CD14-positive monocyte (primary cell): Measurements from ENCODE around the gene MEGF6. TPM values are rescaled to one million over a fixed set of nuclear protein-coding genes. Genes with fewer than 3 reads are reported as not detected.

ENCODE experiments used
- DNase-seq, 3 donors: peaks; one replicate each; pipeline ENCODE4 v3.0.0-alpha.2; 2011 to 2022
- H2AFZ ChIP-seq: 2 replicates; pipeline ENCODE4 v1.6.0; 2012; ENCODE audit warnings: mild to moderate bottlenecking, low read depth, low read length, inconsistent platforms; ENCODE audit not compliant: insufficient read depth, poor library complexity, severe bottlenecking
- H3K27ac ChIP-seq, 2 donors: 1 replicate in 1 of 2; 2 replicates in 1 of 2; pipeline ENCODE4 v1.5.1; 2012 to 2013; ENCODE audit warnings: low read length in 2 of 2, control low read depth in 1 of 2, inconsistent platforms in 1 of 2, low read depth in 1 of 2, mild to moderate bottlenecking in 1 of 2
- H3K27me3 ChIP-seq, 2 donors: one replicate each; pipeline versions ENCODE4 v1.6.0 to v1.6.1; 2011 to 2013; ENCODE audit warnings: low read length in 2 of 2; ENCODE audit not compliant: control insufficient read depth in 2 of 2, insufficient read depth in 2 of 2
- H3K36me3 ChIP-seq, 2 donors: replicated peaks in 1 of 2; 1 replicate in 1 of 2; 2 replicates in 1 of 2; pipeline versions ENCODE4 v1.5.1 to v1.6.1; 2012 to 2013; ENCODE audit warnings: low read length in 2 of 2, control low read depth in 1 of 2, inconsistent platforms in 1 of 2, mild to moderate bottlenecking in 1 of 2; ENCODE audit not compliant: insufficient read depth in 2 of 2, control insufficient read depth in 1 of 2
- H3K4me1 ChIP-seq, 2 donors: 1 replicate in 1 of 2; 2 replicates in 1 of 2; pipeline versions ENCODE4 v1.5.1 to v1.6.1; 2012 to 2013; ENCODE audit warnings: low read length in 2 of 2, control low read depth in 1 of 2, inconsistent platforms in 1 of 2, mild to moderate bottlenecking in 1 of 2, moderate library complexity in 1 of 2; ENCODE audit not compliant: insufficient read depth in 2 of 2, control insufficient read depth in 1 of 2
- H3K4me2 ChIP-seq: replicated peaks from 2 replicates; pipeline ENCODE3; 2012; ENCODE audit warnings: low read length, moderate library complexity, mild to moderate bottlenecking; ENCODE audit not compliant: poor library complexity, severe bottlenecking; ENCODE audit errors: extremely low read depth
- H3K4me3 ChIP-seq, 3 experiments: fragments of 200-600 bp in 1 of 3; sonication (generic) in 1 of 3; replicated peaks in 1 of 3; 1 replicate in 2 of 3; 2 replicates in 1 of 3; pipeline ENCODE4 v1.5.1; 2011 to 2013; ENCODE audit warnings: low read length in 3 of 3, mild to moderate bottlenecking in 3 of 3, control low read depth in 2 of 3, low read depth in 2 of 3, inconsistent platforms in 1 of 3, moderate library complexity in 1 of 3
- H3K79me2 ChIP-seq: 2 replicates; pipeline ENCODE4 v1.6.0; 2012; ENCODE audit warnings: mild to moderate bottlenecking, control low read depth, inconsistent platforms, low read length, moderate library complexity; ENCODE audit not compliant: insufficient read depth
- H3K9ac ChIP-seq: 2 replicates; pipeline ENCODE4 v1.6.0; 2017; ENCODE audit warnings: low read length, mild to moderate bottlenecking; ENCODE audit not compliant: insufficient read depth, poor library complexity, severe bottlenecking
- H3K9me3 ChIP-seq, 2 donors: replicated peaks in 1 of 2; 1 replicate in 1 of 2; 2 replicates in 1 of 2; pipeline versions ENCODE4 v1.5.1 to v1.6.1; 2012 to 2013; ENCODE audit warnings: low read length in 2 of 2, control low read depth in 1 of 2; ENCODE audit not compliant: control insufficient read depth in 1 of 2, insufficient read depth in 1 of 2
- H4K20me1 ChIP-seq: 2 replicates; pipeline ENCODE4 v1.6.0; 2012; ENCODE audit warnings: mild to moderate bottlenecking, low read length, control low read depth, moderate library complexity; ENCODE audit not compliant: insufficient read depth
- H3K27ac Mint-ChIP-seq, 7 donors: one replicate each; pipeline ENCODE4 v1.8.0; 2020; ENCODE audit warnings: mild to moderate bottlenecking in 7 of 7, mixed read lengths in 7 of 7, moderate library complexity in 6 of 7, inconsistent platforms in 2 of 7
- H3K27me3 Mint-ChIP-seq, 3 donors: one replicate each; pipeline ENCODE4 v1.8.0; 2021 to 2022; ENCODE audit warnings: low read depth in 3 of 3, mild to moderate bottlenecking in 3 of 3, mixed read lengths in 3 of 3, moderate library complexity in 3 of 3, inconsistent platforms in 1 of 3
- H3K36me3 Mint-ChIP-seq, 2 donors: one replicate each; pipeline ENCODE4 v1.8.0; 2020; ENCODE audit warnings: mixed read lengths in 2 of 2, inconsistent platforms in 1 of 2, mild to moderate bottlenecking in 1 of 2
- H3K4me1 Mint-ChIP-seq: one replicate; pipeline ENCODE4 v1.8.0; 2020; ENCODE audit warnings: mild to moderate bottlenecking, mixed read lengths
- H3K4me3 Mint-ChIP-seq, 2 donors: one replicate each; pipeline ENCODE4 v1.8.0; 2020; ENCODE audit warnings: mild to moderate bottlenecking in 2 of 2, mixed read lengths in 2 of 2, moderate library complexity in 1 of 2
- H3K9me3 Mint-ChIP-seq, 7 donors: one replicate each; pipeline ENCODE4 v1.8.0; 2020 to 2022; ENCODE audit warnings: mixed read lengths in 7 of 7, mild to moderate bottlenecking in 6 of 7, moderate library complexity in 6 of 7, inconsistent platforms in 2 of 7
- CTCF ChIP-seq: fragments of 200-600 bp; IDR thresholded peaks from one replicate; pipeline ENCODE4 v1.8.0; 2022; ENCODE audit warnings: antibody characterized with exemption, mild to moderate bottlenecking
- WGBS: methylation state at CpG from one replicate; pipeline ENCODE4 v1.1.5; 2013; ENCODE audit warnings: missing lambda C conversion rate; ENCODE audit not compliant: insufficient coverage; 5-methylcytosine and 5-hydroxymethylcytosine counted together
- intact Hi-C, 2 donors: fragments of 100-400 bp; cut with micrococcal nuclease; formaldehyde crosslinking; loops; one replicate each; pipeline versions ENCODE4 v1.15.0 to v1.15.1; 2023
- polyA plus RNA-seq, 3 donors: library from polyadenylated mRNA; depleted of rRNA in 1 of 3; unstranded in 2 of 3; stranded (reverse) in 1 of 3; fragments of 300-500 nt in 2 of 3; fragments of >200 nt in 1 of 3; fragmentation: Illumina TruSeq in 2 of 3; gene quantifications; 1 replicate in 2 of 3; 2 replicates in 1 of 3; pipeline ENCODE4 v1.2.3, GENCODE V29; 2012 to 2021

Gene MEGF6
- polyA plus RNA-seq, 3 donors = 0.39 to 3.8 (median 1.2) TPM

DNA sequence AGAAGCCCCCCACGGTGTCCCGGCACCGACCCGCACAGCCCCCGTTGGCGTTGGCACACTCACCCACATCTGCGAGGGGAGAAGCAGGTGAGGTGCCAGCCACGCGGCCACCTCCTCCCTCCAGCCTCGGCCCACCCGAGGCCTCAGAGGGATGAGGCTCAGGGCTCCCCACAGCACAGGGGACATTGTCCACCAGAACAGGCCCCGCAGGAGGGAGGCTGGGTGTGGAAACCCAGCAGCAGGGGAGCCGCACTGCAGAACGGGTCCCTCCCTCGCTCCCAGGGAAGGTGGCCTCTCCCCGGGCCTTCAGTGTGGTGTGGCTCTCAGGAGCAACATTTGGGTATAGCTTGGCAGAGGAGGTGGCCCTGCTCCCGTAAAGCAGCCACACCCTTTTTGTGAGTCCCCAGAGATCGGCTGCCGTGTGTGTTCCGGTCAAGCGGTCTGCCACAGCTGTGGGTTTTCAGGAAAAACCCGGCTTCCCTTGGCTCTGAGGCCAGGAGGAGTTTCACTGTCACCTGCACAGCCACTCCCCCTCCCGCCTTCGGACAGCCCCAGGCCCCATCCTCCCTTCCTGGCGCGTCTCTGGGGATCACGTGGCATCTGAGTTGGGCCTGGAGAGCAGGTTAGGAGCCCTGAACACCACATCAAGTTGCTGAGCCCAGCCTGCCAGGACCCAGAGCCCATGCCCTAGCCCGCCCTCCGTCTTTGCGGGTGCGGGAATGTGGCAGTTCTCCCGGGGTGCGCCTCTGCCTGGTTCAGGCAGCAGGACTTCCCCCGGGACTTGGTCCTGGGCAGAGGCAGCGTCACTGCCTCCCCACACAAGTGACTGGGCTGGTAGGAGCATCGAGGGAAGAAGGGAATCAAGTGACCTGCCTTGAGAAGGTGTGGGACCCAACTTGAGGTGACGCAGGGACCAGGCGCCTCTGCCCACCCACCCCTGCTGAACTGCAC is 64.0 kb downstream of the MEGF6 start:
- no peaks in the 10 kb centered on the region for H4K20me1 ChIP-seq
- WGBS = 93% methylated on average over 27 of the region's 38 CpGs
- H3K27ac ChIP-seq = no peak overlapping the region
- Mint-ChIP-seq H3K4me3 (no peak overlapping the region), H3K27ac (peak overlapping the region in 1 of 7 donors; percentile 36), H3K27me3 (peaks cover 0 to 3% (median 2%) of the 10 kb centered on the region in 3 donors), H3K4me1 (no peaks in the 10 kb centered on the region), H3K36me3 (no peaks in the 10 kb centered on the region), H3K9me3 (no peaks in the 10 kb centered on the region)
- no peak for DNase-seq
- no peaks in the 10 kb centered on the region for H3K79me2 ChIP-seq
- no peak overlapping the region for H3K4me2 ChIP-seq
- H3K27me3 ChIP-seq = no peaks in the 10 kb centered on the region
- no peaks in the 10 kb centered on the region for H3K9me3 ChIP-seq
- no peak for TF ChIP-seq CTCF
- H2AFZ ChIP-seq = no peak overlapping the region
- H3K4me3 ChIP-seq = no peak overlapping the region
- intact Hi-C loops = no loop called here
- H3K4me1 ChIP-seq = no peaks in the 10 kb centered on the region
- H3K9ac ChIP-seq = no peak overlapping the region
- no peaks in the 10 kb centered on the region for H3K36me3 ChIP-seq

DNA sequence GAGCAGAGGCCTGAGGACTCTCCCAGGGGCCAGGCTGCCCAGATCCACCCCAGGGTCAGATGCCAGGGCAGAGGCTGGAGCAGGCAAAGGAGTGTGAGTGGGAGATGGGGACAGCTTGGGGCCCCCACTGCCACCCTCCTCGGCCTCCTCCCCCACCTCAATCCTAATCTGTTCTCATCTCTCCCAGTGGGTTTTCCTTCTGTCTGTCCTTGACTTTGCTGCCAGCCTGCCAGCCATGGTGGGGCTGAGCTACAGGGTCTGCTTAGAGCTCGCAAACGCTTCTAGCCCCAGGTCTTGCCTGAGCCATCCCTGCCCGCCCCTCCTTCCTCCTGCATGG is 65.3 kb downstream of the MEGF6 start:
- Mint-ChIP-seq H3K27ac (peak overlapping the region in 1 of 7 donors; percentile 71), H3K36me3 (no peaks in the 10 kb centered on the region), H3K9me3 (no peaks in the 10 kb centered on the region), H3K4me1 (peaks cover 1% of the 10 kb centered on the region), H3K4me3 (no peak overlapping the region), H3K27me3 (peaks cover 0 to 3% (median 0%) of the 10 kb centered on the region in 3 donors)
- H3K4me2 ChIP-seq = no peak overlapping the region
- no peaks in the 10 kb centered on the region for H3K79me2 ChIP-seq
- H3K9me3 ChIP-seq = no peaks in the 10 kb centered on the region
- no peaks in the 10 kb centered on the region for H3K4me1 ChIP-seq
- H2AFZ ChIP-seq = no peak overlapping the region
- TF ChIP-seq CTCF = no peak
- no peak overlapping the region for H3K27ac ChIP-seq
- H3K9ac ChIP-seq = peak overlapping the region; percentile 4
- H3K27me3 ChIP-seq = no peaks in the 10 kb centered on the region
- DNase-seq = no peak
- H3K4me3 ChIP-seq = no peak overlapping the region
- WGBS = 93% methylated on average over 3 of the region's 4 CpGs
- no peaks in the 10 kb centered on the region for H3K36me3 ChIP-seq
- no peaks in the 10 kb centered on the region for H4K20me1 ChIP-seq
- intact Hi-C loops = no loop called here
